Mesendoderm (in vitro differentiated cells): ENCODE results near the gene HPF1.

ENCODE experiments used
- DNase-seq: peaks from one replicate; pipeline ENCODE4 v3.0.0; 2013
- H2AK5ac ChIP-seq: 2 replicates; pipeline ENCODE4 v1.6.1; 2013; ENCODE audit warnings: low read length, inconsistent platforms
- H2BK120ac ChIP-seq: 2 replicates; pipeline ENCODE4 v1.6.1; 2013; ENCODE audit warnings: low read depth, mild to moderate bottlenecking, low read length, moderate library complexity, mixed read lengths
- H2BK15ac ChIP-seq: replicated peaks from 2 replicates; pipeline ENCODE4 v1.6.1; 2013; ENCODE audit warnings: low read depth, mild to moderate bottlenecking, moderate library complexity
- H2BK5ac ChIP-seq: 2 replicates; pipeline ENCODE4 v1.6.1; 2013; ENCODE audit warnings: low read length, inconsistent platforms
- H3K18ac ChIP-seq: 2 replicates; pipeline ENCODE4 v1.6.1; 2013; ENCODE audit warnings: mild to moderate bottlenecking, low read length, mixed read lengths
- H3K23ac ChIP-seq: one replicate; pipeline ENCODE4 v1.6.1; 2013; ENCODE audit warnings: low read length
- H3K27ac ChIP-seq: 2 replicates; pipeline ENCODE4 v1.5.1; 2013; ENCODE audit warnings: low read depth, mild to moderate bottlenecking, inconsistent platforms, low read length, moderate library complexity
- H3K27me3 ChIP-seq: 2 replicates; pipeline ENCODE4 v1.6.1; 2013; ENCODE audit warnings: low read length, control low read depth, mild to moderate bottlenecking, inconsistent platforms; ENCODE audit not compliant: insufficient read depth, poor library complexity
- H3K36me3 ChIP-seq: 2 replicates; pipeline ENCODE4 v1.6.1; 2013; ENCODE audit warnings: low read length, inconsistent platforms; ENCODE audit not compliant: control insufficient read depth, insufficient read depth
- H3K4ac ChIP-seq: one replicate; pipeline ENCODE4 v1.6.1; 2013; ENCODE audit warnings: low read depth, mild to moderate bottlenecking, low read length, moderate library complexity
- H3K4me1 ChIP-seq: 2 replicates; pipeline ENCODE4 v1.6.1; 2013; ENCODE audit warnings: low read depth, low read length, inconsistent platforms; ENCODE audit not compliant: control insufficient read depth
- H3K4me2 ChIP-seq: 2 replicates; pipeline ENCODE4 v1.6.1; 2013; ENCODE audit warnings: low read length
- H3K4me3 ChIP-seq: 2 replicates; pipeline ENCODE4 v1.5.1; 2013; ENCODE audit warnings: mild to moderate bottlenecking, low read length
- H3K56ac ChIP-seq: one replicate; pipeline ENCODE4 v1.6.1; 2013; ENCODE audit warnings: low read length
- H3K79me1 ChIP-seq: 2 replicates; pipeline ENCODE4 v1.6.1; 2013; ENCODE audit warnings: low read length, inconsistent platforms
- H3K79me2 ChIP-seq: 2 replicates; pipeline ENCODE4 v1.6.1; 2013; ENCODE audit warnings: mild to moderate bottlenecking, low read length; ENCODE audit not compliant: control insufficient read depth, insufficient read depth
- H3K9ac ChIP-seq: 2 replicates; pipeline ENCODE4 v1.6.1; 2013; ENCODE audit warnings: low read length, inconsistent platforms
- H4K5ac ChIP-seq: one replicate; pipeline ENCODE4 v1.6.1; 2013; ENCODE audit warnings: low read length
- H4K8ac ChIP-seq: one replicate; pipeline ENCODE4 v1.6.1; 2013; ENCODE audit warnings: low read depth, mild to moderate bottlenecking, control low read depth, low read length, moderate library complexity
- WGBS: extraction: QIAGEN DNeasy Blood & Tissue Kit; methylation state at CpG from one replicate; pipeline ENCODE4 v1.1.7; 2013; ENCODE audit warnings: low lambda C conversion rate, missing lambda C conversion rate; ENCODE audit not compliant: insufficient coverage; ENCODE audit errors: extremely low coverage; 5-methylcytosine and 5-hydroxymethylcytosine counted together

The HPF1 gene

GRCh38 chr4:169730564-169730963, 27.2 kb downstream of the HPF1 start:
- Histone ChIP-seq H2BK15ac (no peak overlapping the region), H3K27me3 (no peaks in the 10 kb centered on the region), H2AK5ac (no peak overlapping the region), H4K5ac (no peak overlapping the region), H3K9ac (no peak overlapping the region), H4K8ac (no peak overlapping the region), H3K79me2 (no peaks in the 10 kb centered on the region), H3K18ac (no peak overlapping the region), H3K36me3 (no peaks in the 10 kb centered on the region), H3K4me1 (no peaks in the 10 kb centered on the region), H3K27ac (no peak overlapping the region), H3K4me2 (no peak overlapping the region), H2BK120ac (no peak overlapping the region), H3K4me3 (no peak overlapping the region), H3K4ac (no peak overlapping the region), H2BK5ac (no peak overlapping the region), H3K23ac (no peak overlapping the region), H3K56ac (no peak overlapping the region), H3K79me1 (no peaks in the 10 kb centered on the region)
- no CpG with 5 or more reads among the region's 5 CpGs for WGBS
- no peak for DNase-seq

GRCh38 chr4:169727616-169728015, 30.1 kb downstream of the HPF1 start:
- H3K79me2 ChIP-seq = no peaks in the 10 kb centered on the region
- H2BK5ac ChIP-seq = no peak overlapping the region
- H3K79me1 ChIP-seq = no peaks in the 10 kb centered on the region

GRCh38 chr4:169724260-169724659, 33.5 kb downstream of the HPF1 start:
- DNase-seq = peak; percentile 61
- Histone ChIP-seq H4K5ac (no peak overlapping the region), H3K56ac (no peak overlapping the region), H2BK120ac (no peak overlapping the region), H2BK5ac (no peak overlapping the region), H3K23ac (no peak overlapping the region), H3K36me3 (no peaks in the 10 kb centered on the region), H3K18ac (no peak overlapping the region), H2AK5ac (no peak overlapping the region), H3K79me1 (no peaks in the 10 kb centered on the region), H2BK15ac (no peak overlapping the region), H4K8ac (no peak overlapping the region), H3K27me3 (no peaks in the 10 kb centered on the region), H3K4me1 (no peaks in the 10 kb centered on the region), H3K9ac (no peak overlapping the region), H3K79me2 (no peaks in the 10 kb centered on the region), H3K4me3 (no peak overlapping the region), H3K27ac (no peak overlapping the region), H3K4me2 (no peak overlapping the region), H3K4ac (no peak overlapping the region)
- no CpG with 5 or more reads among the region's 2 CpGs for WGBS

More at GRCh38 chr4:169727616-169728015, 30.1 kb downstream of the HPF1 start:
- no peak overlapping the region for H2AK5ac ChIP-seq
- no peak overlapping the region for H2BK120ac ChIP-seq
- no peak overlapping the region for H3K18ac ChIP-seq
- H3K56ac ChIP-seq = no peak overlapping the region
- no peak overlapping the region for H2BK15ac ChIP-seq
- no peak overlapping the region for H3K9ac ChIP-seq
- no peak for DNase-seq
- H3K27me3 ChIP-seq = no peaks in the 10 kb centered on the region
- H3K23ac ChIP-seq = no peak overlapping the region
- H3K4me1 ChIP-seq = no peaks in the 10 kb centered on the region
- H3K27ac ChIP-seq = no peak overlapping the region
- H3K4me3 ChIP-seq = no peak overlapping the region
- H4K8ac ChIP-seq = no peak overlapping the region
- no peak overlapping the region for H3K4me2 ChIP-seq
- H4K5ac ChIP-seq = no peak overlapping the region
- H3K4ac ChIP-seq = no peak overlapping the region
- no peaks in the 10 kb centered on the region for H3K36me3 ChIP-seq

GRCh38 chr4:169723207-169723965, 34.4 kb downstream of the HPF1 start:
- H3K27ac ChIP-seq = no peak overlapping the region
- H3K9ac ChIP-seq = no peak overlapping the region
- no peaks in the 10 kb centered on the region for H3K79me1 ChIP-seq
- no peaks in the 10 kb centered on the region for H3K79me2 ChIP-seq
- no peak overlapping the region for H2BK5ac ChIP-seq
- no peak overlapping the region for H3K4me3 ChIP-seq
- no peak overlapping the region for H3K56ac ChIP-seq
- H3K18ac ChIP-seq = no peak overlapping the region
- DNase-seq = peak; percentile 38
- no peaks in the 10 kb centered on the region for H3K36me3 ChIP-seq
- H3K23ac ChIP-seq = no peak overlapping the region
- H4K5ac ChIP-seq = no peak overlapping the region
- H2BK15ac ChIP-seq = no peak overlapping the region
- no peaks in the 10 kb centered on the region for H3K4me1 ChIP-seq
- no CpG with 5 or more reads among the region's 9 CpGs for whole genome bisulfite sequencing
- no peak overlapping the region for H3K4me2 ChIP-seq
- H4K8ac ChIP-seq = no peak overlapping the region
- no peak overlapping the region for H3K4ac ChIP-seq
- H3K27me3 ChIP-seq = no peaks in the 10 kb centered on the region
- H2AK5ac ChIP-seq = no peak overlapping the region
- no peak overlapping the region for H2BK120ac ChIP-seq

- H3K79me2 ChIP-seq = no peaks in the 10 kb centered on the region
- WGBS = no CpG with 5 or more reads among the region's 7 CpGs
- H3K27me3 ChIP-seq = no peaks in the 10 kb centered on the region
- no peaks in the 10 kb centered on the region for H3K4me1 ChIP-seq
- no peak overlapping the region for H3K4me2 ChIP-seq
- no peak overlapping the region for H3K4me3 ChIP-seq
- DNase-seq = no peak
- H3K9ac ChIP-seq = no peak overlapping the region
- no peaks in the 10 kb centered on the region for H3K36me3 ChIP-seq
- no peak overlapping the region for H2BK5ac ChIP-seq
- no peaks in the 10 kb centered on the region for H3K79me1 ChIP-seq
- H3K23ac ChIP-seq = no peak overlapping the region
- H3K56ac ChIP-seq = no peak overlapping the region
- H4K8ac ChIP-seq = no peak overlapping the region
- no peak overlapping the region for H2AK5ac ChIP-seq
- H2BK15ac ChIP-seq = no peak overlapping the region
- H3K18ac ChIP-seq = no peak overlapping the region
- no peak overlapping the region for H3K27ac ChIP-seq
- no peak overlapping the region for H4K5ac ChIP-seq
- no peak overlapping the region for H2BK120ac ChIP-seq
- H3K4ac ChIP-seq = no peak overlapping the region
These were observed 37.2 kb downstream of the HPF1 start for GRCh38 chr4:169720529-169720928.

DNA sequence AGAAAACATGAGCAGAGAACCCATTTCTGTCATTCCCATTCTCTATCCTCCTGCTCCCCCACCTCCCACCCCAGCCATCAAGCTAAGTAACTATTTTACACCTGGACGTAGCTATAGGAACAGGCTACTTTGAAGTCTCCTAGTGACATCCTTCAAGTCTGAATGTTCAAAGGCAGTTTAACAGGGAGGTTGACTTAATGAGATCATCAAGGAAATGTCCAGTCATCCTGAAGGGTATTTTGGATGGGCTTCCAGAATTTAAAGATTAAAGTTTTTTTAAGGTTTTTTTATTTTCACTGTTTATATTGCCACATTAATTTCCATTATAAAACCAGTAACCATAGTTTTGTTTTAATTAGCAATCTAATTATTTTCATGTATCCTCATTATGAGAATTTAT, 41.1 kb downstream of the HPF1 start:
- no peak overlapping the region for H3K4me3 ChIP-seq
- no peak overlapping the region for H2BK15ac ChIP-seq
- DNase-seq = peak; percentile 11
- no peaks in the 10 kb centered on the region for H3K79me1 ChIP-seq
- H4K8ac ChIP-seq = no peak overlapping the region
- H3K27me3 ChIP-seq = no peaks in the 10 kb centered on the region
- WGBS = no CpG with 5 or more reads among the region's 1 CpG
- no peak overlapping the region for H3K4me2 ChIP-seq
- no peak overlapping the region for H3K9ac ChIP-seq
- H3K79me2 ChIP-seq = no peaks in the 10 kb centered on the region
- no peak overlapping the region for H3K27ac ChIP-seq
- no peak overlapping the region for H2BK120ac ChIP-seq
- H3K18ac ChIP-seq = no peak overlapping the region
- H4K5ac ChIP-seq = no peak overlapping the region
- no peaks in the 10 kb centered on the region for H3K4me1 ChIP-seq
- no peak overlapping the region for H3K4ac ChIP-seq
- no peak overlapping the region for H2BK5ac ChIP-seq
- H3K23ac ChIP-seq = no peak overlapping the region
- no peaks in the 10 kb centered on the region for H3K36me3 ChIP-seq
- H3K56ac ChIP-seq = no peak overlapping the region
- no peak overlapping the region for H2AK5ac ChIP-seq
